Measurements from ENCODE around the gene APOO.
"Not testable (repeated sequence)": the region's sequence is repeated elsewhere in the genome, so short reads cannot be mapped to it uniquely, and the experiment has no call there.

APOO gene

GRCh38 chrX:23887918-23888317 lies 19.8 kb downstream of the APOO start:
- no peaks in the 10 kb centered on the region for H3K27me3 ChIP-seq (ENCODE audit: insufficient read depth, low read length)
- H3K4me1 ChIP-seq (ENCODE audit: control insufficient read depth, insufficient read depth, low read length, unreplicated experiment) = peaks cover 44% of the 10 kb centered on the region
- no peak overlapping the region for H3K27ac ChIP-seq (ENCODE audit: low read depth, low read length)
- peaks cover 7% of the 10 kb centered on the region for H3K79me2 ChIP-seq (ENCODE audit: control insufficient read depth, insufficient read depth, low read length, unreplicated experiment)
- H3K4me3 ChIP-seq (ENCODE audit: low read depth, low read length) = no peak overlapping the region
- H2AFZ ChIP-seq (ENCODE audit: low read length, unreplicated experiment) = no peak overlapping the region
- H3K36me3 ChIP-seq (ENCODE audit: insufficient read depth, low read length) = no peaks in the 10 kb centered on the region

GRCh38 chrX:23887451-23887850 lies 20.3 kb downstream of the APOO start:
- Histone ChIP-seq H3K27ac (ENCODE audit: low read depth, low read length) (no peak overlapping the region), H3K27me3 (ENCODE audit: insufficient read depth, low read length) (no peaks in the 10 kb centered on the region), H2AFZ (ENCODE audit: low read length, unreplicated experiment) (no peak overlapping the region), H3K36me3 (ENCODE audit: insufficient read depth, low read length) (no peaks in the 10 kb centered on the region), H3K4me3 (ENCODE audit: low read depth, low read length) (no peak overlapping the region), H3K4me1 (ENCODE audit: control insufficient read depth, insufficient read depth, low read length, unreplicated experiment) (peaks cover 47% of the 10 kb centered on the region), H3K79me2 (ENCODE audit: control insufficient read depth, insufficient read depth, low read length, unreplicated experiment) (peaks cover 11% of the 10 kb centered on the region)

GRCh38 chrX:23885803-23886202 lies 21.9 kb downstream of the APOO start:
- Histone ChIP-seq H3K27me3 (ENCODE audit: insufficient read depth, low read length) (no peaks in the 10 kb centered on the region), H3K4me3 (ENCODE audit: low read depth, low read length) (no peak overlapping the region), H3K36me3 (ENCODE audit: insufficient read depth, low read length) (no peaks in the 10 kb centered on the region), H2AFZ (ENCODE audit: low read length, unreplicated experiment) (peak overlapping the region; percentile 25), H3K27ac (ENCODE audit: low read depth, low read length) (peak overlapping the region; percentile 39; the same call in 1 of the 2 replicates), H3K4me1 (ENCODE audit: control insufficient read depth, insufficient read depth, low read length, unreplicated experiment) (peaks cover 52% of the 10 kb centered on the region), H3K79me2 (ENCODE audit: control insufficient read depth, insufficient read depth, low read length, unreplicated experiment) (peaks cover 15% of the 10 kb centered on the region)

- Histone ChIP-seq H2AFZ (ENCODE audit: low read length, unreplicated experiment) (peak overlapping the region; percentile 49), H3K27me3 (ENCODE audit: insufficient read depth, low read length) (no peaks in the 10 kb centered on the region), H3K4me3 (ENCODE audit: low read depth, low read length) (peak overlapping the region; percentile 54), H3K36me3 (ENCODE audit: insufficient read depth, low read length) (no peaks in the 10 kb centered on the region), H3K4me1 (ENCODE audit: control insufficient read depth, insufficient read depth, low read length, unreplicated experiment) (peaks cover 44% of the 10 kb centered on the region), H3K79me2 (ENCODE audit: control insufficient read depth, insufficient read depth, low read length, unreplicated experiment) (peaks cover 15% of the 10 kb centered on the region), H3K27ac (ENCODE audit: low read depth, low read length) (peak overlapping the region; percentile 99)
Measured at GRCh38 chrX:23884427-23885024, 23.2 kb downstream of the APOO start.

GRCh38 chrX:23883737-23884354 lies 23.9 kb downstream of the APOO start:
- Histone ChIP-seq H3K36me3 (ENCODE audit: insufficient read depth, low read length) (no peaks in the 10 kb centered on the region), H2AFZ (ENCODE audit: low read length, unreplicated experiment) (no peak overlapping the region), H3K4me3 (ENCODE audit: low read depth, low read length) (peak overlapping the region; percentile 59), H3K27me3 (ENCODE audit: insufficient read depth, low read length) (no peaks in the 10 kb centered on the region), H3K27ac (ENCODE audit: low read depth, low read length) (peak overlapping the region; percentile 99), H3K79me2 (ENCODE audit: control insufficient read depth, insufficient read depth, low read length, unreplicated experiment) (peaks cover 15% of the 10 kb centered on the region), H3K4me1 (ENCODE audit: control insufficient read depth, insufficient read depth, low read length, unreplicated experiment) (peaks cover 38% of the 10 kb centered on the region)

GRCh38 chrX:23879380-23880090 lies 28.2 kb downstream of the APOO start:
- Histone ChIP-seq H3K27me3 (ENCODE audit: insufficient read depth, low read length) (no peaks in the 10 kb centered on the region), H3K4me3 (ENCODE audit: low read depth, low read length) (no peak overlapping the region), H2AFZ (ENCODE audit: low read length, unreplicated experiment) (no peak overlapping the region), H3K27ac (ENCODE audit: low read depth, low read length) (no peak overlapping the region), H3K36me3 (ENCODE audit: insufficient read depth, low read length) (no peaks in the 10 kb centered on the region), H3K79me2 (ENCODE audit: control insufficient read depth, insufficient read depth, low read length, unreplicated experiment) (peaks cover 11% of the 10 kb centered on the region), H3K4me1 (ENCODE audit: control insufficient read depth, insufficient read depth, low read length, unreplicated experiment) (peaks cover 27% of the 10 kb centered on the region)

GRCh38 chrX:23871905-23872546 lies 35.7 kb downstream of the APOO start:
- Histone ChIP-seq H2AFZ (ENCODE audit: low read length, unreplicated experiment) (no peak overlapping the region), H3K4me3 (ENCODE audit: low read depth, low read length) (no peak overlapping the region), H3K79me2 (ENCODE audit: control insufficient read depth, insufficient read depth, low read length, unreplicated experiment) (no peaks in the 10 kb centered on the region), H3K27ac (ENCODE audit: low read depth, low read length) (no peak overlapping the region), H3K36me3 (ENCODE audit: insufficient read depth, low read length) (no peaks in the 10 kb centered on the region), H3K27me3 (ENCODE audit: insufficient read depth, low read length) (no peaks in the 10 kb centered on the region), H3K4me1 (ENCODE audit: control insufficient read depth, insufficient read depth, low read length, unreplicated experiment) (peaks cover 8% of the 10 kb centered on the region)

GRCh38 chrX:23870041-23870440 lies 37.7 kb downstream of the APOO start:
- Histone ChIP-seq H3K27me3 (ENCODE audit: insufficient read depth, low read length) (no peaks in the 10 kb centered on the region), H2AFZ (ENCODE audit: low read length, unreplicated experiment) (no peak overlapping the region), H3K4me1 (ENCODE audit: control insufficient read depth, insufficient read depth, low read length, unreplicated experiment) (peaks cover 8% of the 10 kb centered on the region), H3K79me2 (ENCODE audit: control insufficient read depth, insufficient read depth, low read length, unreplicated experiment) (no peaks in the 10 kb centered on the region), H3K36me3 (ENCODE audit: insufficient read depth, low read length) (0 out of 2 replicates have a peak, but pooled peaks cover 4% of the 10 kb centered on the region), H3K4me3 (ENCODE audit: low read depth, low read length) (no peak overlapping the region), H3K27ac (ENCODE audit: low read depth, low read length) (no peak overlapping the region)

- no peak overlapping the region for H2AFZ ChIP-seq (ENCODE audit: low read length, unreplicated experiment)
- no peaks in the 10 kb centered on the region for H3K4me1 ChIP-seq (ENCODE audit: control insufficient read depth, insufficient read depth, low read length, unreplicated experiment)
- H3K4me3 ChIP-seq (ENCODE audit: low read depth, low read length) = no peak overlapping the region
- 0 out of 2 replicates have a peak, but pooled peaks cover 4% of the 10 kb centered on the region for H3K36me3 ChIP-seq (ENCODE audit: insufficient read depth, low read length)
- no peak overlapping the region for H3K27ac ChIP-seq (ENCODE audit: low read depth, low read length)
- H3K79me2 ChIP-seq (ENCODE audit: control insufficient read depth, insufficient read depth, low read length, unreplicated experiment) = no peaks in the 10 kb centered on the region
- H3K27me3 ChIP-seq (ENCODE audit: insufficient read depth, low read length) = no peaks in the 10 kb centered on the region
Measured at GRCh38 chrX:23864742-23865326, 42.9 kb downstream of the APOO start.

GRCh38 chrX:23861952-23862351 lies 45.8 kb downstream of the APOO start:
- not testable (repeated sequence) for H3K4me3 ChIP-seq (ENCODE audit: low read depth, low read length); H2AFZ ChIP-seq (ENCODE audit: low read length, unreplicated experiment)

More at GRCh38 chrX:23861952-23862351, 45.8 kb downstream of the APOO start:
- H3K4me1 ChIP-seq (ENCODE audit: control insufficient read depth, insufficient read depth, low read length, unreplicated experiment); H3K36me3 ChIP-seq (ENCODE audit: insufficient read depth, low read length); H3K27me3 ChIP-seq (ENCODE audit: insufficient read depth, low read length); H3K27ac ChIP-seq (ENCODE audit: low read depth, low read length); H3K79me2 ChIP-seq (ENCODE audit: control insufficient read depth, insufficient read depth, low read length, unreplicated experiment): not testable (repeated sequence)

Measured in ACC112 (cell line).